PC-9 (cell line): ENCODE data around the gene PKN2.

Experiments
- EZH2 ChIP-seq: fragments of 200-600 bp; sonication (generic); IDR thresholded peaks from 2 replicates; pipeline ENCODE4 v1.8.0; 2017; ENCODE audit warnings: antibody characterized with exemption, low read depth
- TF ChIP-seq, protein P1 (sequence below): fragments of 200-600 bp; sonication (generic); conservative IDR thresholded peaks from 2 replicates; pipeline ENCODE4 v1.6.1; 2017; ENCODE audit warnings: mixed run types, antibody characterized with exemption, mild to moderate bottlenecking, moderate library complexity

DNA sequence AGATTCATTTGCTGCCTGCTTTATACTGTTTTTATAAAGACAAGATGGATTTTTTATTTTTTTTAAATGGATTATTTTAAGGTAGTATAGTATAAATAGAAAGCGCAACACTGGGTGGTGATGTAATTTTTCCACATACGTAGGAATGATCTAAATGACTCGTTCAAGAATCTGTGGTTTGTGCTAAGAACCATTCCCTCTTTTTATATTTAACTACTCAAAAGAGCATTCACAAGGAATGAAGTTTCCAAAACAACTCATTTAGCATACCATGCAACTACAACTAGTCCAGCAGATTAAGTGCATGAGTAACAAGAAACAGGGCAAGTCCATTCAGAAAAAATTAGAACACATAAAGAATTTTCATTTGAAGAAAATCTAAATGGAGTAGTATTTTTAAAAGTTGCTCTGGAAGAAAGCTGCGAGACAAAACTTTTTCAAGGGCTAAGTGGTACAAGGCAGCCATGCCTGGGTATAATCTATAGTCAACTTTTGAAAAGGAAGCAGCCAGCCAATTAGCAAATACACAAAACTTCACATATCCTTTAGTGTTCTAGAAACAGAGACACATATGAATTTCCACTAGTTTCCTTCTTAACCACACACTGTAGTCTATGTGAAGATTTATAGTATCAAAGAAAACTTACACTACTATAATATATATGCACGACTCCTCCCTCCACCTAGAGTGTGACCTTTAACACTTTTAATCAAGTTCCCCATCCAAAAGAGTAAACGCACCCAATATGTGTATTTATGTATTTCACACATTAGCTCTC, 183.9 kb downstream of the PKN2 start:
- TF ChIP-seq, protein P1, sequence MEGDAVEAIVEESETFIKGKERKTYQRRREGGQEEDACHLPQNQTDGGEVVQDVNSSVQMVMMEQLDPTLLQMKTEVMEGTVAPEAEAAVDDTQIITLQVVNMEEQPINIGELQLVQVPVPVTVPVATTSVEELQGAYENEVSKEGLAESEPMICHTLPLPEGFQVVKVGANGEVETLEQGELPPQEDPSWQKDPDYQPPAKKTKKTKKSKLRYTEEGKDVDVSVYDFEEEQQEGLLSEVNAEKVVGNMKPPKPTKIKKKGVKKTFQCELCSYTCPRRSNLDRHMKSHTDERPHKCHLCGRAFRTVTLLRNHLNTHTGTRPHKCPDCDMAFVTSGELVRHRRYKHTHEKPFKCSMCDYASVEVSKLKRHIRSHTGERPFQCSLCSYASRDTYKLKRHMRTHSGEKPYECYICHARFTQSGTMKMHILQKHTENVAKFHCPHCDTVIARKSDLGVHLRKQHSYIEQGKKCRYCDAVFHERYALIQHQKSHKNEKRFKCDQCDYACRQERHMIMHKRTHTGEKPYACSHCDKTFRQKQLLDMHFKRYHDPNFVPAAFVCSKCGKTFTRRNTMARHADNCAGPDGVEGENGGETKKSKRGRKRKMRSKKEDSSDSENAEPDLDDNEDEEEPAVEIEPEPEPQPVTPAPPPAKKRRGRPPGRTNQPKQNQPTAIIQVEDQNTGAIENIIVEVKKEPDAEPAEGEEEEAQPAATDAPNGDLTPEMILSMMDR: no peak
- TF ChIP-seq EZH2: no peak
